GM18873 (cell line): ENCODE measurements around the gene ADGRE3.
"Not testable (repeated sequence)": the region's sequence is repeated elsewhere in the genome, so short reads cannot be mapped to it uniquely, and the experiment has no call there.

Source experiments
- ATAC-seq: cut with Tn5 transposase; IDR thresholded peaks from one replicate; pipeline ENCODE4 v1.9.1; 2021; ENCODE audit warnings: mild to moderate bottlenecking, moderate library complexity, moderate number of reproducible peaks; ENCODE audit not compliant: unreplicated experiment, low FRiP score

Gene ADGRE3

DNA sequence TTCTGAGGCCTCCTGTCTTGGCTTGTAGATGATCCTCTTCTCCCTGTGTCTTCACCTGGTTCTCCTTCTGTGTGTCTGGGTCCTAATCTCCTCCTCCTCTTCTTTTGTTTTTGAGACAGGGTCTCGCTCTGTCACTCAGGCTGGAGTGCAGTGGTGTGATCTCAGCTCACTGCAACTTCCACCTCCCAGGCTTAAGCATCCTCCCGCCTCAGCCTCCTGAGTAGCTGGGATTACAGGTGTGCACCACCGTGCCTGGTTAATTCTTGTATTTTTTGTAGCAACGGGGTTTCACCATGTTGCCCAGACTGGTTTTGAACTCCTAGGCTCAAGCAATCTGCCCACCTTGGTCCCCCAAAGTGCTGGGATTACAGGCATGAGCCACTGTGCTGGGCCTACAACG is 62.4 kb downstream of the ADGRE3 start:
- ATAC-seq = not testable (repeated sequence)

- ATAC-seq = no peak
These were observed 63.6 kb downstream of the ADGRE3 start for GRCh38 chr19:14611051-14611450.

GRCh38 chr19:14606627-14607026 is 68.0 kb downstream of the ADGRE3 start:
- ATAC-seq = no peak

GRCh38 chr19:14603990-14604387 is 70.7 kb downstream of the ADGRE3 start:
- peak; percentile 61 for ATAC-seq

DNA sequence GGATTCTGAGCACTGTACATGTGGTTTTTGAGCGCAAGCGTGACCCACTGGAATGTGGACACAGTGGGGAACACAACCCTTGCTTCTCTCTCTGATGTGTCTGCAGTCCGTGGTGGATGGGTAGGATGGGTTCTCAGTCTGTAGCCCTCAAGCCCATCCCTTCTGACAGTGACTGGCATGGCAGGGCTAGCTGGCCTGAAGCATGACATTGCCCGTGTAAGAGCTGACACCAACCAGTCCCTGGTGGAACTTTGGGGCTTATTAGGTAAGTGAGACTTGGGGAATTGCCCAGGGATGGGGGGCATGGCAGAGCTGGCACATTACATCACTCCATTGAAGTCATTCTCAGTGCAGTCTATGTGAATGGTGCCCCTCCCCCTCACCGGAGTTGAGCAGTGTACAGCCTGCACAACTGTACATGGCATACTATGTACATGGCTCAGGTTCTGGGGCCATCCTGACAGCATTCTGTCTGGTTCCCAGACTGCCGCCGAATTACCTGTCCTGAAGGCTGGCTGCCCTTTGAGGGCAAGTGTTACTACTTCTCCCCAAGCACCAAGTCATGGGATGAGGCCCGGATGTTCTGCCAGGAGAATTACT is 75.0 kb downstream of the ADGRE3 start:
- no peak for ATAC-seq

GRCh38 chr19:14595558-14595957 is 79.1 kb downstream of the ADGRE3 start:
- no peak for ATAC-seq

GRCh38 chr19:14589433-14589832 is 85.2 kb downstream of the ADGRE3 start:
- not testable (repeated sequence) for ATAC-seq

- peak; percentile 69 for ATAC-seq
These were observed 89.5 kb downstream of the ADGRE3 start for GRCh38 chr19:14585187-14585586.

DNA sequence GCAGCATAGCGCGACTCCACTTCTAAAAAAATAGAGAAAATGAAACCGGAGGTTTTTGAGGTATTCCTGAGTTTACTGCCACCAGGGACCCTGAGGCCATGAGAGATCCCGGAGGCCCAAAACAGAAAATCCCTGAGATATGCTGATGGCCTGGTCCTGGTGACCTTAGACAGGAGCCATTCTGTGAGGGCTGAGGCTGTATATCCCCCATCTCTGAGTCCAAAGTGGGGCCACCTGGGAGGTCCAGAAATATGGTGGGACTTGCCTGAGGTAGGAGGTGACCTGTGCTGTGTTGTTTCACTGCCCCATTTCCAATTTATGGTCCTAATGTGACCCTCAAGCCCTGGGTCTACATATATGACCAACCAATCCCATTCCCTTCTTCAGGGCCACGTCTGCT is 90.3 kb downstream of the ADGRE3 start:
- ATAC-seq = not testable (repeated sequence)

DNA sequence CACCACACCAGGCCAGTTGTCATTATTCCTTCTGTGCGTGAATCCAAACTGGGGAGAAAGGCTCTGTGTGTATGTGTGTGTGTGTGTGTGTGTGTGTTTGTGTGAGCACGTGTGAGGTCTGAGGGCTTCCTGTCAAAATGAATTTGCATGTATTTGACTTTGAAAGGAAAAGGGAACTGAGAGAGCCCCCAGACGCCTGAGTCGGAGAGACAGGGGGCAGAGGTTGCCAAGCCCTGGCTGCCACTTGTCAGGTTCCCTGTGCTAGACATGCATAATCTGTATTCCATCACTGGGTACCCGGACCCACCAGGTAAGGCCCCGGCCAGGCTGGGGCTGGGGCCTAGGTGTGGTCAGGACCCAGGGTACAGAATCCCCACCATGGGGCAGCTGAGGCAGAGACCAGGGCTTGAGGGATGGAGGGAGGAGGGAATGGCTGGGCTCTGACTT is 91.7 kb downstream of the ADGRE3 start, which contains the start of gene CLEC17A:
Gene CLEC17A (plus strand): TSS at position 191 of the 447 bp plus-strand sequence. CDS start 77 bp downstream, at position 268.
- ATAC-seq = no peak

GRCh38 chr19:14580623-14581237 is 93.9 kb downstream of the ADGRE3 start:
- no peak for ATAC-seq

GRCh38 chr19:14577885-14578427 is 96.7 kb downstream of the ADGRE3 start:
- ATAC-seq = no peak

GRCh38 chr19:14577264-14577663 is 97.4 kb downstream of the ADGRE3 start:
- no peak for ATAC-seq

DNA sequence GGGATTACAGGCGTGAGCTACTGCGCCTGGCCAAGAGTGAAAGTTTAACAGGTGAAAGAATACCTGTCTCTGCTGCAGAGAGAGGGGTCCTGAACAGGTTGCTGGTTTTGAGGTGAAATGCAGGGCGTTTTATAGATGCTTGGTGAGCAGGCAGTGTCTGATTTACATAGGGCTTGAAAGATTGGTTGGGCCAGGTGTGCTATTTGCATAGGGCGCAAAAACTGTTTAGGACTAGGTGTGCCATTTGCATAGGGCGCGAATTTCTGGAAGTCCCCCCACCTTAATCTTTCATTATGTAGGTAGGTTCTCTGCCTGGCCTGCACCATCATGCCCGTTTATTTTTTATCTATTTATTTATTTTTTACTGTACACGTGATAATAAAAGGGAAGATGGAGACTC is 98.3 kb downstream of the ADGRE3 start:
- ATAC-seq = no peak

GRCh38 chr19:14575428-14575980 is 99.1 kb downstream of the ADGRE3 start:
- ATAC-seq = no peak

DNA sequence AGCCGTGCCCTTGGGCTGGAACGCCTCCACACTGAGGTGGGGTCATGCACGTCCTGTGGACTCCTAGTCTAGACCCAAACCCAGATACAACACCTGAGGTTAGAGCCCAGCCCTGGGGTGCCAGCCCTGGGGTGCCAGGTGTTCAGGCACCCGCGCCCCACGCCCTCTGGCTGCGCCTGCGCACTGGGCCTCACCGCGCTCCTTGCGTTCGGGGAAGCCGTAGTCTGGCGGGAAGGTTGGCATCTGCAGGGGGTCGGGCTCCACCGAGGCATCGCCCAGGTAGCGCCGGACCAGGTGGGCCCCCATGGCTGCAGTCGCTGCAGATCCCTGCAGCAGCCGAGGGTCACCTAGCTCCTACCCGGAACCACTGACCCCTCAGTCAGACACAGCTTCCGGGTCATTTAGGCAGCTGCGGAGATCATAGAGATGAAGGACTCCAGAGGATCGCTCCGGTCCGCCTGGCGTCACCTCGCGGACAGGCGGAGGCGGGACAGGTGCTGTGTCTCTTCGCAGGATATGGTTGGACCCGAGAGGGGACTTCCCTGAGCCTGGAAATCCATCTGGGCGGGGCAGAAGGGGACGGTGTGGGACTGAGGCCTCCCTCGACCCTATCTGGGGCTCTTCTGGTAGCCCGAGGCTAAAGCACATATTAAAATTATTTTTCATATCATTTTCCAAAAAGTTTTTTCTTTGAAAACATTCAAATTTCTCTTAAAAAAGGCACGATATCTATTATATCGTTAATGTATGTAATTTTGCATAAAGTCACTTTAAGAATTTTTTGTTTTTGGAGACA is 102.8 kb downstream of the ADGRE3 start, which contains the start of gene NDUFB7:
Gene NDUFB7 (minus strand): TSS at position 372 of the 796 bp plus-strand sequence. CDS start 66 bp downstream, at position 306.
- peak; percentile 86 for ATAC-seq

DNA sequence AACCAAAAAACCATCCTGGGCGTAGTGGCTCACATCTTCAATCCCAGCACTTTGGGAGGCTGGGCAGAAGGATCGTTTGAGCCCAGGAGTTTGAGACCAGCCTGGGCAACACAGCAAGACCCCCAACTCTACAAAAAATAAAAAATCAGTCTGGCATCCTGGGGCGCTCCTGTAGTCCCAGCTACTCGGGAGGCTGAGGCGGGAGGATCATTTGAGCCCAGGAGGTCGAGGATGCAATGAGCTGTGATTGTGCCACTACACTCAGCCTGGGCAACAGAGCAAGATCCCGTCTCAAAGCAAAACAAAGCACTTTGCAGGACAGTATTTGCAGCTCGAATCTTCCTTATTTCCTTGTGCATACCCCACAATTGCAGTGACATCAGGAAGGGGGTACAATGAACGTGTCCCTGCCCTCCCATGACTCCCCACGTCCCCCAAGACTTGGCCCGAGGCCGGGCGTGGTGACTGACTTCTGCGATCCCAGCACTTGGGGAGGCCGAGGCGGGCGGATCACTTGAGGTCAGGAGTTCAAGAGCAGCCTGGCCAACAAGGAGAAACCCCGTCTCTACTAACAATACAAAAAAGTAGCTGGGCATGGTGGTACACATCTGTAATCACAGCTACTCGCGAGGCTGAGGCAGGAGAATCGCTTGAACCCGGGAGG is 103.6 kb downstream of the ADGRE3 start:
- ATAC-seq = no peak
